Activated gamma-delta T cell treated with Interleukin-2 at 50 U/mL for 16 hours (primary cell): Measurements from ENCODE around the gene CREBZF.
"Not testable (repeated sequence)": the region's sequence is repeated elsewhere in the genome, so short reads cannot be mapped to it uniquely, and the experiment has no call there.

Source experiments
- DNase-seq: peaks from one replicate; pipeline ENCODE4 v3.0.0-alpha.2; 2020

CREBZF gene

GRCh38 chr11:85620256-85620655, 44.7 kb downstream of the CREBZF start:
- DNase-seq: no peak

DNA sequence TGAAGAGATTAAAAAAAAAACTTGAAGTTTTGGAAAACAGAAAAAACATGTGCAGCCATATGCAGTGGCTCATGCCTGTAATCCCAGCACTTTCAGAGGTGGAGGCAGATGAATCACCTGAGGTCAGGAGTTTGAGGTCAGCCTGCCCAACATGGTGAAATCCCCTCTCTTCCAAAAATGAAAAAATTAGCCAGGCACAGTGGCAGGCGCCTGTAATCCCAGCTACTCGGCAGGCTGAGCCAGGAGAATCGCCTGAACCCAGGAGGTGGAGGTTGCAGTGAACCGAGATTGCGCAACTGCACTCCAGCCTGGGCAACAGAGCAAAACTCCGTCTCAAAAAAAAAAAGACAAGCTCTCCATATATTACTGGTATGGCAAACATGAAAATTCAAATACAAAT, 45.4 kb downstream of the CREBZF start:
- no peak for DNase-seq

- not testable (repeated sequence) for DNase-seq
These were observed 53.3 kb downstream of the CREBZF start for GRCh38 chr11:85611643-85612042.
